K562 treated with DMSO at 1 percent for 4 hours (cell line): ENCODE measurements around the gene CCDC121. TPM values are rescaled to one million over a fixed set of nuclear protein-coding genes. Genes with fewer than 3 reads are reported as not detected.

Source experiments
- total RNA-seq: library from RNA; unstranded; fragments of 300-600 nt; gene quantifications from 2 replicates; pipeline ENCODE4 v1.2.3, GENCODE V29; 2022; ENCODE audit not compliant: insufficient read depth

The CCDC121 gene, protein sequence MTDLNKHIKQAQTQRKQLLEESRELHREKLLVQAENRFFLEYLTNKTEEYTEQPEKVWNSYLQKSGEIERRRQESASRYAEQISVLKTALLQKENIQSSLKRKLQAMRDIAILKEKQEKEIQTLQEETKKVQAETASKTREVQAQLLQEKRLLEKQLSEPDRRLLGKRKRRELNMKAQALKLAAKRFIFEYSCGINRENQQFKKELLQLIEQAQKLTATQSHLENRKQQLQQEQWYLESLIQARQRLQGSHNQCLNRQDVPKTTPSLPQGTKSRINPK
- total RNA-seq, result 3.4 and 4.4 TPM in 2 replicates

GRCh38 chr2:27628767-27629709, at the start of gene CCDC121, which contains the start of gene GPN1:
TSS of gene CCDC121 (minus strand) at chr2:27629012. CDS start at chr2:27627799, 1,213 bp downstream.
TSS of gene GPN1 (plus strand) at chr2:27629050. CDS start at chr2:27629059, 9 bp downstream.

GRCh38 chr2:27663285-27664153, 34.7 kb upstream of the CCDC121 start, which contains the start of the genes SLC4A1AP and SUPT7L:
TSS of gene SLC4A1AP (plus strand) at chr2:27663889. CDS start at chr2:27663915, 26 bp downstream.
TSS of gene SUPT7L (minus strand) at chr2:27663614. CDS start at chr2:27662192, 1,422 bp downstream.

DNA sequence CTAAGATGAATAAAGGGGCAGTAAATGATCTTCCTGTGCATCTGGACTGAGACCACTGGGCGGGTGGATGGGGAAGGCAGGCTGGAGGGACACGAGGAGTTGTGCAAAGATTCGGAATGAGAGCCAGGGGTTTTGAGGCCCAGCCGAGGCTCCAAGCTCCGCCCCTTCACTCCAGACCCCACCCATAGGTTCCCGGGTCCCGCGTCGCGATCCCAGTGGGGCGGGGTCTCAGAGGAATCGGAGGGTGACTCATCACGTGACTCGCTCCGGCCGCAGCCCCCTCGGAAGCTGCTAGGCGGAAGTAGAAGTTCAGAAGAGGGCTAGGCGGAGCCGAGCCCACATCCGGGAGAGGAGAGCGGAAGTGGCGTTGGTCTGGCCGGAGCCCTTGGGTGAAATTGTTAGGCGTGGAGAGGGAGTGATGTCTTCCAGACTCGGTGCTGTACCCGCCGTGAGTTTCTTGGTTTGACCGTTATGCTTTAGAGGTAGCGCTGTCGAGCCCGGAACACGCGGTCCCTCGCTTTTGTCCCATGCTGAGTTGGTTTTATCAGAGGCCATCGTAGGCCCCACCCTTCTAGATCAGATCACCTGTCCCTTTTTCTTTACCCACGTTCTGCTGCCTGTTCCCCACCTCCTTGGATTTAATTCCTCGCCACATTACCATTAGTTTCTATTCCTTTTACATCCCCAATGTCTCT, 46.0 kb downstream of the CCDC121 start, which contains the start of gene ZNF512:
TSS of gene ZNF512 (plus strand) at position 348 of the 695 bp plus-strand sequence. CDS start at position 419, 71 bp downstream.

Other genes with a start within 250 kb of the CCDC121 start
- gene ZNF513, start 248.3 kb downstream of the CCDC121 start, total RNA-seq, result 10.0 and 12.0 TPM in 2 replicates
- gene PPM1G, start 219.4 kb downstream of the CCDC121 start, total RNA-seq, result 126 and 139 TPM in 2 replicates
- gene NRBP1, start 200.4 kb downstream of the CCDC121 start, total RNA-seq, result 56.6 and 73.3 TPM in 2 replicates
- gene KRTCAP3, start 186.6 kb downstream of the CCDC121 start, total RNA-seq, result 1.9 TPM in 2 replicates
- gene IFT172, start 139.3 kb downstream of the CCDC121 start, total RNA-seq, result 7.5 and 11.8 TPM in 2 replicates
- gene FNDC4, start 133.8 kb downstream of the CCDC121 start, total RNA-seq, result 19.7 and 20.8 TPM in 2 replicates
- 0.75 TPM in 1 of 2 replicates, not detected in the other for gene GCKR, start 132.2 kb downstream of the CCDC121 start, total RNA-seq
- gene ZNF512, start 46.0 kb downstream of the CCDC121 start, total RNA-seq, result 20.0 and 39.5 TPM in 2 replicates
- 37.4 and 38.0 TPM in 2 replicates for gene GPN1, start within 50 bp of the CCDC121 start, total RNA-seq
- gene SUPT7L, start 34.6 kb upstream of the CCDC121 start, total RNA-seq, result 24.7 and 28.8 TPM in 2 replicates
- 25.4 and 28.3 TPM in 2 replicates for gene SLC4A1AP, start 34.9 kb upstream of the CCDC121 start, total RNA-seq
- 69.7 and 78.0 TPM in 2 replicates for gene MRPL33, start 142.7 kb upstream of the CCDC121 start, total RNA-seq